Measurements from ENCODE around the gene APOB. TPM values are rescaled to one million over a fixed set of nuclear protein-coding genes. Genes with fewer than 3 reads are reported as not detected.

The APOB gene
- polyA plus RNA-seq, 1 donor from 2014 or later = not detected

DNA sequence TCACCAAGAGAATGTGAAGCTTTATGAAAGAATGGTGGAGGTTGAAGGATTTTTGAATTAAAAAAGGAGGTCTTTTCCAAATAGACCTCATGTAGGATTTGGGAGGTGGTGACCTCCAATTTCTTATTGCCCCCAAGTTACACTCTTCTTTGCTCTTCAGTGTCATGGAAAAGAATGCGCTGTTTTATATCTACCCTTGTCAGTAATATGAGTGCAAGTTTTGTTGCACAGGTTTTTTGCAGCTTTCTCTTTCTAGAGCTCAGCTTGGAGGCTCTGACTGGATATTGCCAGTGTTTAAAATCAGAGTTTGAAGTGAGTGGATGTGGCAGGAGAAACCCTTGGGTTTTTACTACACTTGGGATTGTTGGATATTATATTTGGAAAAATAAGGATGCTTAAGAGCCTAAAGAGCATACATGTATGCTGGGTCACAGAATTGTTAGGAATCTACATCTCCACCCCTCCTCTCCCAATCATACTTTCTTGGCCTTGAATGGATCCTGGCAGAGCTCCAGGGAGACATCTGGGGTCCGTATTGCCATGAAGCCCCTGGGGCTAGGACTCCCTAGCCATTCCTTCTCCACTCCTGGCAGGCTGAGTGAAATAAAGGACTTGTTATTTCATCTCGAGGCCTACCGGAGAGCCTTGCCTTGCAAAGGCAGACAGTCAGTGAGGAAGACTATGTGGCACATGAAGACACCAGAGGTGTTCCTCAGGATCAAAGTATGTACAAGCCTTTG is 43.8 kb downstream of the APOB start:
- H3K4me3 Mint-ChIP-seq = no peak overlapping the region
- no peaks in the 10 kb centered on the region for H3K4me1 Mint-ChIP-seq

DNA sequence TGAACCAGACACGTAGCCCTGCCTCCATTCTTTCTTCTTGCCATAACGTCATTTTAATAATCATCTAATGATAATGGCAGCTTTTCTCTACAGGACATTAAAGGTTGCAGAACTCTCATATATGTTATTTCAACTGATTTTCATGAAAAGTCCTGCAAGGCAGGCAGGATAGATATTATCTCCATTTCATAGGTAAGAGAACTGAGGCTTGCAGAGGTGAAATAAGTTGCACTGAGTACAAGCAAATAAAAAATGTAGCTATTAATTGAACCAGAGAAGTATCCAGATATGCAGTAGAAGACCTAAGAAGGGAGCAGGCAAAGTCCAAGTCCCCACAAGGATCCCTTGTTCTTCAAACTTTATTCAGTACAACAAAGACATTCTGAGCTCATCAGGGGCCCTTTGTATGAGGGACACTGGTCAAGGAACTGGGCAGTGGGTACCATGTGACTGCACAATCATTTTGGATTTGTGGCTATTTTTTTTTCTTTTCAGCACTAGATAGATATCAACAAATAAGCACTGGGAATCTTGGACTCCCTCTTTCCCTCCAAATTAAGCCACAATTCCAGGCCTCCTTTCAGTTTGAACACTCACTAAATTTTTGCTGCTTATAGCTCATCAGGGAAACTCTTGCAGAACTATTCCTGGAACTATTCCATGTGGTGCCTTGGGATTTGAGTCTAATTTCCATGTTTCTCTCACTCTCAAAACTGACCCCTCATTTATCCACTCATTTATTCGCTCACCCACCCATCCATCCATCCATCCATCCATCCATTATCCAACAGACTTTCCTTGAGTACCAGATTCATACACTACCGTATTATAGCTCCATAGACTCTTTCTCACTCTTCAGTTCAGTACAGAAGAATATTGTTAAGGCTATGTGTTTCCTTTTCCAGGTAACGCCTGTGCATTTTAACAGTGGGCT is 44.6 kb downstream of the APOB start:
- no peak overlapping the region for H3K27ac Mint-ChIP-seq
- peaks cover 2% of the 10 kb centered on the region for H3K27me3 Mint-ChIP-seq
- H3K4me1 Mint-ChIP-seq = no peaks in the 10 kb centered on the region
- H3K4me3 Mint-ChIP-seq = no peak overlapping the region
- H3K9me3 Mint-ChIP-seq = no peaks in the 10 kb centered on the region
- no peaks in the 10 kb centered on the region for H3K36me3 Mint-ChIP-seq

More for the DNA sequence above, 43.8 kb downstream of the APOB start:
- Mint-ChIP-seq H3K36me3 (no peaks in the 10 kb centered on the region), H3K27me3 (peaks cover 2% of the 10 kb centered on the region), H3K27ac (no peak overlapping the region), H3K9me3 (no peaks in the 10 kb centered on the region)

DNA sequence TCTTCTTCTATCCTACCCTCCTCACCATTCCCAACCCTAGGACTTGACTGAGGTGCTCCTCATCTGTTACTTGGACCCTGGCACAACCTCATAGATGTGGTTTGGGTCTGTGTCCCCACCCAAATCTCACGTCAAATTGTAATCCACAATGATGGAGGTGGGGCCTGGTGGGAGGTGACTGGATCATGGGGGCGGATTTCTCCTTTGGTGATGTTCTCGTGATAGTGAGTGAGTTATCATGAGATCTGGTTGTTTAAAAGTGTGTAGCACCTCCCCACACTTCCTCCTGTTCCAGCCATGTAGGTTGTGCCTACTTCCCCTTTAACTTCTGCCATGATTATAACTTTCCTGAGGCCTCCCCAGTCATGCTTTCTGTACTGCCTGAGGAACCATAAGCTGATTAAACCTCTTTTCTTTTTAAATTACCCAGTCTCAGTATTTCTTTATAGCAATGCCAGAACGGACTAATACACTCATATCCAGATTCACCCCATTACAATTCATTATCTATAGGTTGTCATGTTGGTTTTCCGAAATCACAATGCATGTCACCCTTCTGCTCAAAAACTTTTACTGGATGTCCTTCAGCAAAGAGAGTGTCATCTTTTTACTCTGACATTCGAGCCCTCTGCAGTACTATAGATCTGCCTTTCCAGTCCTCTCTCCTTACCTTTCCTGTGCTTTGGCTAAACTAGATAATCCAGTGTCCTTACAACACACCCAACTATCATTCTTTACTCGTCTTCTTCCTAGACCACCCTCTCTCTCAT is 45.7 kb downstream of the APOB start:
- H3K4me3 Mint-ChIP-seq = no peak overlapping the region
- no peaks in the 10 kb centered on the region for H3K36me3 Mint-ChIP-seq
- H3K4me1 Mint-ChIP-seq = no peaks in the 10 kb centered on the region
- H3K27me3 Mint-ChIP-seq = peaks cover 2% of the 10 kb centered on the region
- no peaks in the 10 kb centered on the region for H3K9me3 Mint-ChIP-seq
- H3K27ac Mint-ChIP-seq = no peak overlapping the region

DNA sequence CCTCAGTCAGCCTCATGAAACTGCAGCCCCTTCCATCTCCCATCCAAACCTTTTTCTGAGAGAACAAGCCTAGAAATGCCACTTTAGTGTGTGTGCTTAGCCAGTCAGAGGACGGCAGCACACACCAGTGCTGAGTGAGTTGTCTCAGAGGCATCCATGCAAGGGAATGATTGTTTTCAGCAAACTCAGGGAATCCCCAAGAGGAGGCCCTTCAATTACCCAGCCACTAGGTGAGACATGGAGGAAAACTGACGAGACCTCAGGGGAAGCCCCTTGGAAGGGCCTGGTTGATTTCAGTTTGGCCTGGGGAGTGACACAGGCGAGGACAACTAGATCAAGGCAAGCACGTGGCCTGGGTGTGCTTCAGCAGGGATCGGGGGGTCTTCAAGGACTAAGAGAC is 49.7 kb downstream of the APOB start:
- Mint-ChIP-seq H3K27ac (no peak overlapping the region), H3K4me1 (peaks cover 0 to 2% (median 0%) of the 10 kb centered on the region in 3 donors), H3K4me3 (no peak overlapping the region), H3K36me3 (no peaks in the 10 kb centered on the region), H3K27me3 (peaks cover 11% of the 10 kb centered on the region), H3K9me3 (peaks cover 0 to 3% (median 0%) of the 10 kb centered on the region in 3 donors)

DNA sequence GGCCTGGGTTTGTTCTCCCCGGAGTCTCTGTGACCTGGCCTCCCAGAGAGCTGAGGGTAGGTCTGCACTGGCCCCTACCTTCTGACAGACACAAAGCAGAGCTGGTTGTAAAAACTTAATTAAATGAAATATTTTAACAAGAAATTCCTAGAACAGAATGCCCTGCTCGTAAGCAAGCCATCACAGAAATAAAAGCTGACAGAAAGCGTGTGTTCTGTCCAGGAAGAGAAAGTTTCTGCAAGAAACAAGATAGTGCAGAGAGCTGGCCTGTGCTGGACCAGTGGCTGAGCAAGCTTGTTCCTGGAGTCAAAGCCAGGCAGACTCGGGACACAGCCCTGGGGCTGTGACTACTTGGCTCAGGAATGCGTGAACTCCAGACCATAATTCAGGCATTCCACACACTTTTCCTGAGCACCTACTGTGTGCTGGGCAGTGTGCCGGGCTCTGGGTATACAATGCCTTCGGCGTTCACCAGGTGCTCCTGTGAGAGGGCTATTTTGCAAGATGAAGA is 51.6 kb downstream of the APOB start:
- H3K27me3 Mint-ChIP-seq = peaks cover 11% of the 10 kb centered on the region
- H3K36me3 Mint-ChIP-seq = no peaks in the 10 kb centered on the region

DNA sequence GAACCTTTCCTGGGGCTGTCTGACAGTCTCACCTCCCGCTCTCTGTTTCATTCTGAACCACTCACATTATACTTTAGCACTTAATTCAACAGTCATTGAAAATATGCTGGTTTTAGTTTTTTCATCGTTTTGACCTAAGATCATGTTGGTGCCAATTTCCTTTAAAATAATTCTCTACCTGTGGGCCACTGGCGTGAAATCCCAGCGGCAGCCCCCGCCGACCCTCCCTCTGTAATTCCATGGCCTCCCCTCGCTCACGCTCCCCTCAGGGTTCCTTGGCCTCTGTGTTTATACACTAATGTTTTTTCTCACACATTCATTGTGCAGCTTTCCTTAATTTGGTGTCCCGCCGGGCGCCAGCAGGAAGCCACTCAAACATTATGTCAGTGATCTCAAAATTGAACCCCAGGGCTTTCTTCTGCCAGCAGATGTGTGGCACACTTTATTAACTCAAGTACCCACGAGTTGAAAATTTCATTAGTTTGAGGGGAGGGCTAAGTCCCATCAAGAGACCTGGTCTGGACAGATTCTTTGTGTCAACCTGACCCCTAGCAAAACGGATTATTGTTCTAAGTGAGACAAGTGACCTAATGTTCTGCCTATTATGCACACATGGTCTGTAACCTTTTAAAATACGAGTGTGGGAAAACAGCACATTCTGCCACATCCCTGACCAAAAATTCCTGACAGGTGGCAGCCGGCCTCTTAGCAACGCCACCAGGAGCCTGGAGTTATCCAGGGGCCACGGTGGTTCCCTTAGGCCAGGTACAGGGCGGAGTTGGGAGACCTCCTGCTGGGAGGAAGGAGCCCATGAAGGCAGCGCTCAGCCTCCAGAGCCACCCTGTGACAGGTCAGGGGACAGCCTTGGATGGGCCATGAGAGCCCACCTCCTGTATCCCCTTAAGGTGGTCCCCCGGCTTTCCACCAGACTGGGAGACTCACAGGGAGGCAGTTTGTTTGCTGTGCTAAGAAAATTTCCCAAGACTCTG is 53.1 kb downstream of the APOB start:
- Mint-ChIP-seq H3K27me3 (peaks cover 9% of the 10 kb centered on the region), H3K4me1 (peaks cover 0 to 3% (median 0%) of the 10 kb centered on the region in 3 donors), H3K36me3 (no peaks in the 10 kb centered on the region), H3K9me3 (peaks cover 0 to 3% (median 0%) of the 10 kb centered on the region in 3 donors), H3K27ac (no peak overlapping the region), H3K4me3 (no peak overlapping the region)

More for the DNA sequence above, 51.6 kb downstream of the APOB start:
- Mint-ChIP-seq H3K27ac (no peak overlapping the region), H3K4me1 (peaks cover 0 to 3% (median 0%) of the 10 kb centered on the region in 3 donors), H3K4me3 (no peak overlapping the region), H3K9me3 (peaks cover 0 to 3% (median 0%) of the 10 kb centered on the region in 3 donors)

DNA sequence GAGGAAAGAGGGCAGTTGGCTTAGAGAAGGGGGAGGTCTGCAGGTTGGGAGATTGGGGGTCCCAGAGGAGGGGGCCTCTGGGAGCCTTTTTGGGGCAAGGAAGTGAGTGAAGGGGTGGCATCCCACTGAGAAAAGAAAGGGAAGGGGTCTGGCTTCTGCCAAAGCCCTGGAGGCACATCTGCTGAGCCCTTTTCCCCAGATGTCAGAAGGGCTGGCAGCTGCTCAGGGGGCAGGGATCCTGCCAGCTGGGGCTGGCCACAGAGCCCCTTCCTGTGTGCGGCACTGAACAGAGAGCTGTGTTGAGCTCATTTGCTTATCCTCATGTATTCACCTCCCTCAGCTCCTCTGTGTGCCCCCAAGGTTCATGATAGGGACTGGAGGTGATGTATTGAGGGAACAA is 54.5 kb downstream of the APOB start:
- H3K27ac Mint-ChIP-seq = no peak overlapping the region
- peaks cover 9% of the 10 kb centered on the region for H3K27me3 Mint-ChIP-seq
- H3K4me3 Mint-ChIP-seq = no peak overlapping the region
- H3K9me3 Mint-ChIP-seq = peaks cover 0 to 3% (median 0%) of the 10 kb centered on the region in 3 donors
- H3K36me3 Mint-ChIP-seq = no peaks in the 10 kb centered on the region
- H3K4me1 Mint-ChIP-seq = peaks cover 0 to 3% (median 0%) of the 10 kb centered on the region in 3 donors

DNA sequence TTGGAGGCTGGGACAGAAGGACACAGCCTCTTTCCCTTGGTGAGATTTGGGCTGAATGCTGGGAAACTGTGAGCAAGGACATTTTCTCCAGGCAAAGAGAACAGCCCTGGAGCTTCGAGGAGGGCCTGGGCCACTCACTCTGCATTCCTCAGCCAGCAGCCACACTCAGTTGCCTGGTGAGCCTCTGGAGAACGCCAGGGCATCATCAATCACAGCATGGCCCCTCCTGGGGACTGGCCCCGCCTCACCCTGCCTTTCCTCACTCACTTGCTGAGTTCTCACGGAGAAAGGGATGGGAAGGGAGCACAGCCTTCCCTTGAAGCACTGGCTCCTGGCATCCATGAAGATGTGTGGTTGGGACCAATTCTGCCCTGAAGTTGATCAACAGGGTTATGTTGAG is 55.0 kb downstream of the APOB start:
- no peaks in the 10 kb centered on the region for H3K36me3 Mint-ChIP-seq
- H3K9me3 Mint-ChIP-seq = peaks cover 0 to 3% (median 0%) of the 10 kb centered on the region in 3 donors
- no peak overlapping the region for H3K4me3 Mint-ChIP-seq
- H3K27ac Mint-ChIP-seq = no peak overlapping the region
- H3K27me3 Mint-ChIP-seq = peaks cover 9% of the 10 kb centered on the region
- H3K4me1 Mint-ChIP-seq = peaks cover 0 to 3% (median 0%) of the 10 kb centered on the region in 3 donors

DNA sequence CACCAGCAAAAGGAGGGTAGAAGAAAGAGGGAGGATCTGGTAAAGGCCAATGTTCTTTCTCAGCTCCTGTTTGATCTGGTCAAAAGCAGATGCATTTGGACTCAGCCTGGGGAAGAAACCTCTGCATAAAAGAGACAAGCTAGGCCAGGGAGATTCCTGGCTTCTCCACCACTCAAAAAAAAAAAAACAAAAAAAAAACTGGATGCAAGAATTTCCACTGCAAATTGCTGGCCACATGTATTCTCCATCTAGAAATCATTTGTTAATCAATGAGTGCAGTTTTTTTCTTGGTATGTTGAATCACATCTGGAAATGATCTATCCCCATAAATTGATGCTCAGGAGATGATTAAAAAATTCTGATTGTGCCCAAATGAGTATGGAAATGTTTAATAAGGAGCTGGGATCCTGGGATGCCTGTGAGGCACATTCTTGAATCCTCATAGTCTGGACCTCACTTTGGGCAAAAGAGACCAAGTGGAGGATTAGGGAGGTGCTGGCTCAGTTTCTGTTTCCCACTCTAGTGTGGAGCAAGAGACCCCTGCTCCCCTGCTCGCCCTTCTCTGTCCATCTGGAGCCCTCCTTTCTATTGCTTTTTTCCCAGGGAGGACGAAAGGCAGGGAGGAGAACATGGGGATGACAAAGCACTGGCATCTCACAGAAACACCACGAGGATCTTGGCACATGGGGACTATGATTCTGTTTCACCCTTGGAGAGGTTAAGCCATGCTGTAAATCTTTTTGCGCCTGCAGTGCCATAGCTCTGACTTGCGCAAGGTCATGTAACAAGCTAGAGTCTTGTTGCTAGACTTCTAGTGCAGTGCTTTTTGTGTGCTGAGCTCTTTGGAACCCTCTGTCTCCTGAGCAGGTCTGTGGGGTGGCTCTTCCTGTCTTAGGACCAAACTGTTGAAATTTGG is 57.6 kb downstream of the APOB start:
- Mint-ChIP-seq H3K27ac (no peak overlapping the region), H3K9me3 (no peaks in the 10 kb centered on the region), H3K36me3 (no peaks in the 10 kb centered on the region), H3K27me3 (peaks cover 2% of the 10 kb centered on the region), H3K4me1 (peaks cover 0 to 2% (median 0%) of the 10 kb centered on the region in 3 donors), H3K4me3 (no peak overlapping the region)

DNA sequence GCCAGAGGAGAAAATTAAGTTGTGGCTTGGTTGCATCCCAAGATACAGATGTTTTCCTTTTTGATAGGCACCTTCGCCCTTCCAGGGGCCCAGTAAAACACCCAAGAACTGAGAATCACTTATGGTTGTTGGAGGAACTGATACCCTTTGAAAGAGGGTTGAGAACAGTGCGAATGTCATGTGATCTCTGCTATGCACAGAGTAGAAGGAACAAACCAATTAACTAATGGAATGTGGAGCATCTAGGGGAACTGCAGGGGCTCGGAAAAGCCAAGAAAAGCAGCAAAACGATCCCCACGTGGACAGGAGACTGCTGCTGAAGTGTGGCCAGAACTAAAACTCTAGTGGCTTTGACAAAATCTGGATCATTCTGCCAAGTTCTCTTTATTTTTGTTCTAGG is 58.8 kb downstream of the APOB start:
- peaks cover 0 to 2% (median 0%) of the 10 kb centered on the region in 3 donors for H3K4me1 Mint-ChIP-seq
- H3K36me3 Mint-ChIP-seq = no peaks in the 10 kb centered on the region
- no peak overlapping the region for H3K4me3 Mint-ChIP-seq
- no peak overlapping the region for H3K27ac Mint-ChIP-seq
- no peaks in the 10 kb centered on the region for H3K9me3 Mint-ChIP-seq
- H3K27me3 Mint-ChIP-seq = peaks cover 4% of the 10 kb centered on the region

DNA sequence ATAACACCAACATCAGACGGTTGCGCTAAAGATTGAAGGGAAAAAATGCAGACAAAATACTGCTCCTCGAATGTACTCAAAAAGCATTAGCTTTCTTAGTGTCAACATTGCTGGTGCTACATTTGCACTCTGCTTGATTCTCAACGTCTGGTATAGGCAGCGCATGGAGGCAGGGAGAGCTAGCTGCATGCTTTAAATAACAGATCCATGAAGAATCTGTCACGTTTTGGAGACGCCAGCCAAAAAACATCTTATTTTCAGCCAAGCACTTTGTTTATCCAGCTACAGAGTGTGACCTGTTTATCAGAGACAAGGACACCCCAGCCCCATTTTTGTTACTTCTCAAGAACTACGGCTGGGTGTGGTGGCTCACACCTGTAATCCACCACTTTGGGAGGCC is 59.5 kb downstream of the APOB start:
- H3K4me3 Mint-ChIP-seq = no peak overlapping the region
- H3K9me3 Mint-ChIP-seq = no peaks in the 10 kb centered on the region
- no peaks in the 10 kb centered on the region for H3K36me3 Mint-ChIP-seq
- peaks cover 0 to 2% (median 0%) of the 10 kb centered on the region in 3 donors for H3K4me1 Mint-ChIP-seq
- H3K27me3 Mint-ChIP-seq = peaks cover 4% of the 10 kb centered on the region
- no peak overlapping the region for H3K27ac Mint-ChIP-seq

DNA sequence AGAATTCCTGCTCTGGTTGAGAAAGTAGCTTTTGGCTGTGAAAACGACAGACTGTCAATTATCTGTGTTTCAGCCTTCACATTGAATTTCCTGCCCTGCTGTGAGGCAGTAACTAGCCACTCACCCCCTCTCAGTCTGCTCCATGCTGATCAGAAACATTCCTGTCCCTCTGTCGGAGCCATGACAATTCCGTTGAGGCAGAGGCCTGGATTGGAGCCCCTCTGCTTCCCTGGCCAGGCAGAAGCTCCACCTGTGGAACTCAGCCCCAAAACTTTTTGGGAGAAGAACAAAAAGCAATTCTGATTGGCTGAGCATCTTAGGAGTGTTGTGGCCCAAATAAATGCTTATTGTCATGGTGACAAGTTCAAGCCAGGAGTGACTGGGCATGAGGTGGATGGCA is 60.0 kb downstream of the APOB start:
- Mint-ChIP-seq H3K36me3 (no peaks in the 10 kb centered on the region), H3K4me3 (no peak overlapping the region), H3K27ac (no peak overlapping the region), H3K9me3 (no peaks in the 10 kb centered on the region), H3K4me1 (no peaks in the 10 kb centered on the region), H3K27me3 (peaks cover 4% of the 10 kb centered on the region)

DNA sequence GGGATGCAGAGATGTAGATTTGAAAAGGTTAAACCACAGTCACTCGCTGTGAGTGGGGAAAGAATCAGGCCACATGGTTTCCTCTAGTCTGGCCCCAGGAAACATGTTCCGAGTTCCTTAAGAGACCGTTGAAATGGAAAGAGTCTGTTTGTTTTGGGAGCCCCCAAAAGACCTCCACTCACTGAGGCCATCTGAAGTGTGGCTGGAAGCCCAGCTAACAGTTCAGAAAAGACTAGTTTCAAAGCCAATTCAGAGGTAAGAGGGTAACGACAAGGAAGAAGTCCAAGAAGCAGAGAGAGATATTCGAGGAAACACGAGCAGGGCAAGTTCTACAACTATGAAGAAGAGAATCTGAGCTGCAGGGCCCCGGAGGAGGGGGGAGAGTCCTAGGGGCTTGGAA is 61.0 kb downstream of the APOB start:
- H3K9me3 Mint-ChIP-seq = no peaks in the 10 kb centered on the region
- no peaks in the 10 kb centered on the region for H3K36me3 Mint-ChIP-seq
- H3K4me3 Mint-ChIP-seq = no peak overlapping the region
- H3K27me3 Mint-ChIP-seq = peaks cover 4% of the 10 kb centered on the region
- no peaks in the 10 kb centered on the region for H3K4me1 Mint-ChIP-seq
- H3K27ac Mint-ChIP-seq = no peak overlapping the region

Measured in IgD-negative memory B cell (primary cell).